ENCODE data around the gene LAMTOR1.
A peak's percentile ranks its signal among the peaks of the same experiment; 100 is the strongest.

The LAMTOR1 gene

DNA sequence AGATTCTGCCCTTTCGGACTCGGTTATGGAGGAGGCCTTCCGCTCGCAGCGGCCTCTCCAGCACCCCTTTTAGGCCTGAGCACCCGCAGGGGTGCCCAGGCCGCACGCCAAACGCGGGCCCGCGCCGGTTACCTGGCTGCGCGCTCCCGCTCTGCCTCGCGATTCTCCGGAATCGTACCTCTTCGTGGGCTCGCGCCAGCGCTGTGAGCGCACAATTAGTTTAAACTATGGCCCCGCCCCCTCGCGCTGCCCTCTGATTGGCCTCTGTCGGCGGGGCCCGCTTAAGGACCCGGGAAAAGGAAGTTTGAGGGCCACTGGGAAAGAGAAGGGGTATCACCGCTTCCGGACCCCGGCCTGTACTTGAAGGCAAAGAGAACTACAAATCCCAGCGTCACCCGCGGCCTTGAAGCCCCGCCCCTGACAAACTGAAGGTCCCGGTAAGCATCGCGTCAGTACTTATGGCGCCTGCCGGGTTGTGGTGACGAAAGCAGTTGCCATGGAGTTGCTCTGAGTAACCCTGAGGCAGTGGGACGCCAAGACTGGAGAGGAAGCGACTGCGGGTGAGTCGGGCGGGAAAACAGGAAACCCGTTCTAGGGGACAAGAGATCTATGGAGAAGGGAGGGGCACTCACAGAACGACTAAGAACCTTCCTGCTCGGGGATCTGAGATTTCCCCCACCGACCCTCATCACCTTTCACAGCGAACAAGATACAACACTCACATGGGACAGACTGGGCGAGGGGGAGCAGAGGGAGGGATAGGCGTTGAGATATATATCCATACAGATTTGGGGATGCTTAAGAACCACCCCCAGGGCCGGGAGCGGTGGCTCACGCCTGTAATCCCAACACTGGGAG is 22.5 kb downstream of the LAMTOR1 start, which contains the start of the genes LRRC51 and NUMA1:
Gene LRRC51, plus strand, starts transcription at position 525 of the 858 bp plus-strand sequence. CDS start 8,234 bp downstream, outside the sequence.
Gene NUMA1, minus strand, starts transcription at position 217 of the 858 bp plus-strand sequence. CDS start 44,599 bp downstream, outside the sequence.
- DNase-seq = peak; percentile 99

- no peak for DNase-seq
These were observed 23.2 kb downstream of the LAMTOR1 start for GRCh38 chr11:72079819-72080325.

DNA sequence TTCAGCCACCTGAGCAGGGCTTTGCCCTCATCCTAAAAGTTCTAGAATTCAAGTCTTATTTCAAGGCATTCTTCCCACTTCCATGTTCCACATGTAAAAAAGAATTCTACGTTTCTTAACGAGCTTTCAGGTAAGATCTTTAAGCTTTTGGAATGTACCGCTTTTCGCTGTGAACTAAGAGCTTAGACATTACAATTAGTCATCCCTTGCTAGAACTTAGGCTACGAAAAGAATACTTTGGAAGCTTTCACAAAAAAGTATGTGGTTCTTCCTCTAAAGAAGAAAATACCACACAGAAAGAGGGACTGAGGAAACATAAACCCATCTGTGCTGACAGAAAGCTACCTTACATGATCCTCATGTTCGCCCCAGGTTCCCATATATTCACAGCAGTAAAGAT is 24.6 kb downstream of the LAMTOR1 start:
- DNase-seq = no peak

GRCh38 chr11:72075756-72076155 is 27.3 kb downstream of the LAMTOR1 start:
- DNase-seq = no peak

GRCh38 chr11:72075109-72075508 is 28.0 kb downstream of the LAMTOR1 start:
- DNase-seq = no peak

DNA sequence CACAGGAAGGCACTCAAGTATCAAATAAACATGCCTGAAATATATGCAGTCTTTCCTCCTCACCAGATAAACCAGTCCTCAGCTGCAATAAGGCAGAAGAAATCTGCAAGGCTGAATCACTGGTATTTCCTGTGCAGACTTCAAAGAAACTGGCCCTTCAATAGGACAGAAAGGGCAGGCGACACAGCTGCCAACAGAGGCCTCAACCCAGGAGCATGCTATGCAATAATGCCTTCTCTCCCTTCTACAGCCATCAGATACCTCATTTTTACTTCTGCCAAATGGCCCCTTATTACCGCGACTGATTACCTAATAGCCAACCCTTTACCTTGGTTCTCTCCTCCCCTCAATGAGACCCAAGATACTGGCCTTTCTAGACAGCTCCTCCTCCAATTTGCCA is 30.7 kb downstream of the LAMTOR1 start:
- DNase-seq = no peak

- no peak for DNase-seq
These were observed 32.6 kb downstream of the LAMTOR1 start for GRCh38 chr11:72070491-72070890.

DNA sequence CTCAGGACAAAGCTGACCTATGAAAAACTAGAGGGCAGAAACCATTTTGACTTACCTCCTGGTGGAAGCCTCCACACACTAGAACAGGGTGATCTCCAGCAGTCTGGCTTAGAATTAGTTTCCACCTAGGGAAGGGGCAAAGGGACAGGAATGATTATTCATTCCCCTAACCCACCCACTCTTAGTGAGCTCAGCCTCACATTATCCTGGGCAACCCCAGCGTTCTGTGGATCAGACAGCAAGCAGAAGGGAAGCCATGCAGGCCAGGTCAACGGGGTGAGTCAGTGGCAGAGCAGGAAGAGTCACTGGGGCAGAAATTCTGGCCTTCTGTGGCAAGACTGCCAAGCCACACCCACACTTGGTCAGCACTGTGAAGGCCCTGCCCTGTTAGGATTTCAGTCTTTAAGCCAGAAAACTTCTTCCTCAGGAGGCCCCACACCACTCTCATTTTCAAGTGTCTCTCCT is 33.3 kb downstream of the LAMTOR1 start:
- no peak for DNase-seq

DNA sequence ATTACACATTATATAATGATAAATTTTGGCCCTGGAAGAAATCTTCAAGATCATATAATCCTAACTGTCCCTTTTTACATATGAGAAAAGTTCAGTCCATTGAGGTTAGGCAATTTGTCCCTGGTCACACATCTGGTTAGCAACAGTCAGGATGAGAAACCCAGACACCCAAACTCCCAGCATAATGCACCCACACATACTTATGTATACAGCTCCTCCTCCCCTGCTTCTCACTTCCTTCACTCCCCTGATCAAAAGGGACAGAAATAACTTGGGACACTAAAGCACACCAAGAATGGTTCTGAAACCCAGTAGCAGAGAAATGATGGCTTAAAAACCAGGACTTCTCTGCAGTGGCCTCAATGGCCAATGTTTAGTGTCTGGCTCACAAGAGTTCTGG is 33.9 kb downstream of the LAMTOR1 start:
- DNase-seq = no peak

- no peak for DNase-seq
These were observed 35.4 kb downstream of the LAMTOR1 start for GRCh38 chr11:72067676-72068075.

- no peak for DNase-seq
These were observed 35.8 kb downstream of the LAMTOR1 start for GRCh38 chr11:72067266-72067665.

DNA sequence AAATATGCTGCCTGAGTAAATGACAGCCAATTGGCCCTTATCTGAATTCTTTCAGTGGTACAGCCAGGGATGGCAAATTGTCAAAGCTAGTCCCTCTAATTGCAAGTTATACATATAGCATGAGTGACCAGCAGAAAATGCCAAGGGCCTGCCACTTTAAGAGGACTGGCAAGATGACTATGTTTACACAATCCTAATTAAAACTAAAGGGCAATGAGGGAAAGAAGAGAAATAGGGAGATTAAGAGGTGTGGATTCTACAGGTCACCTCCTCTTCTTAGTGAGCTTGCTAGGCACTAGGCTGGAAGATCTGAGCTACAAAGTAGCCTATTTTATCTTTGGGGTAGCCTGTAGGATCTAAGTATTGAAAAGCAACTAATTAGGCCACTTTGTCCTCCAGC is 36.2 kb downstream of the LAMTOR1 start:
- DNase-seq = no peak

DNA sequence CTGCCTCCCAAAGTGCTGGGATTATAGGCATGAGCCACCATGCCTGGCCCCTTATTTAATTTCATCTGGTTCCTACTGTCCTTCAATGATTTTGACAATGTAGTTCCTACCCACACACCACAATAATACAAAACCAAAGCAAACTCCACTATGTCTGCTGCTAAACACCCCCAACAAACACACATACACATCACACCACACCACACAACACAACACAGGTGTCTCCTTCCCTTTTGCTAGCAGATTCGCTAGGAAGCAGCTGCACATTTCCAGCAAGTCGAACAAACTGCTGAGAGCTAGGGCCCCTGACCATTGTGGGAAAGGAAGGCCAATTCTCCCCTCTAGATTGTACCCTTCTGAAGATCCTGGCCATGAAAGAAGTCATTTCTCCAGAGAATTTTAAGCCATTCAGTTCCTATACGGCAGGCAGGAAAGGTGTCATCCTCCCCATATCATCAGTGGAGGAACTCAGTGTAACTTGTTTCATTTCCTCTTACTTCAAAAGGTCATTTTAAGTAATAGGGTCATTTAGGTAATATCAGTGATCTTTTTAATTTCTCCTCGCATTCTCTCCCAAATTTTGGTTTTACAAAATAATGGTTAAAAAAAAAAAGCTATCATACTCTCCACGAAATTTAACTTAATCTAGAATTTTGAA is 41.2 kb downstream of the LAMTOR1 start:
- DNase-seq = no peak

DNA sequence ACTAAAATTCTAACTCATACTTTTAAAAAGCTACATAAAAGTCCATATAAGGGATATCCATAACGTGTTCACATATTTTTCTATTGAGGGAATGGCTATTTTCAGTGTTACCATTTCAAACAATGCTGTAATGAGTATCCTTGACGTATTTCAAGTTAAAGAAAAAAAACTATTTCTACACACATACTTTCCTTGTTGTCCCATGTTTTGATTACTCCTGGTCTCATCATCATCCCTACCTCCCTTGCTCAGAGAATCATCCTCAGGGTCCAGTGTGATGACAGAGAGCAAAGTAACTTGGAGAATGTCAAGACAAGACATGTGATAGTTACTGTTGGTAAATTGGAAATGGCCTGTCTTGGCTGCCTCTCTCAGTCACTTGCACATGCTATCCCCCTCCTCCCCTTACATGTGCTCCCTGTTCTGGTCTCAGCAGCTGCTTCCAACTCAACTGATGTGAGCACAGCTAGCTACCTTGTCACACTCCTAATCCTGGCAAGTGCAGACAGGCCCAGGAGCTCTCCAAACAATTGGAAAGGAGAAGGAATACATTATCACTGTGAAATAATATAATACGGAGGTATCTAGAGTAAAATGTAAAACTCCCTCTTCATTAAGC is 44.6 kb downstream of the LAMTOR1 start:
- DNase-seq = peak; percentile 48

DNA sequence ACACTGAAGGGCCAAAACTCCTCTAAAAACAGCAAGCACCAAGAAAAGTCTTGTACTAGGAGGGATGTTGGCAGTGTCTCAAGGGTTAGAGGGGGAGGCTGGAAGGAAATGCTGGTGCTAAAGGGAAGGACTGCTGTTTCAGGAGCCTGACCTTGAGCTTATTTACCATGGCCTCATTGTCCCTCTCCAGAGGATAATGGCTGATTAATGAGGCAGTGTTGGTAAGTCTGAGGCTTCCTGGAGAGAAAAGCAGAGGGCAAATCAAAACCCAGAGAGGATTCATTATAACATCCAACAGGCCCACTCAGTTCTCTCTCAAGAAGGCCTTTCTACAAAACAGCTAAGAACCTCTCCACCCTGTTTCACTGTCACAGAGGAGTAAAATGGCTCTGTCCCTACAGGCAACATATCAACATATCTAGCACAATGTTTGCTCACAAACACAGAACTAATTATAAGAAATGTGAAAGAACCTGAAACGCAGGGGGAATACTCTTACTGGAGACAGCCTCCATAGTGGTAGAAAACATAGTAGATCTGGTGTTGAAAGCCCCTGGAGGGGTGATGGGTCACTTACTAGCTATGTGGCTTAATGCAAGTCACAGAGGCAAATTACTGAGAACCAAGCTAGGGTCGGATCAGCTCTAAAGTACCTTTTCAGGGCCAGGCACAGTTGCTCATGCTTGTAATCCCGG is 54.2 kb downstream of the LAMTOR1 start:
- no peak for DNase-seq

Measured in NCI-H1694 treated with DMSO at 0.1 percent for 48 hours (cell line).